ENCODE data around the gene PTPRG.

- TF ChIP-seq CTCF (conservative IDR thresholded peaks at IDR 0.05; ENCODE audit: low read depth, low read length) (no peak), EZH2phosphoT487 (IDR thresholded peaks at IDR 0.05; ENCODE audit: borderline replicate concordance, low read length) (no peak)
These were observed 3.2 kb downstream of the PTPRG start for GRCh38 chr3:61564395-61565059.

All from PC-3 (cell line).